GM23338 (cell line): ENCODE results near the gene UBAC2. TPM values are rescaled to one million over a fixed set of nuclear protein-coding genes. Genes with fewer than 3 reads are reported as not detected.

Source experiments
- ATAC-seq: fragments of 200-7000 bp; cut with Tn5 transposase; 3 replicates; pipeline ENCODE4 v1.9.1; 2020
- DNase-seq: peaks from one replicate; pipeline ENCODE4 v3.0.0-alpha.2; 2015; ENCODE audit warnings: low spot score
- H2AFZ ChIP-seq: fragments of 200-600 bp; sonication (generic); 2 replicates; pipeline ENCODE4 v1.8.0; 2016; ENCODE audit warnings: antibody characterized with exemption, mild to moderate bottlenecking, moderate library complexity
- H3F3A ChIP-seq: fragments of 200-600 bp; sonication (generic); replicated peaks from 2 replicates; pipeline ENCODE4 v1.8.0; 2017; ENCODE audit warnings: antibody characterized with exemption, mixed run types, low read depth
- H3K27ac ChIP-seq: fragments of 200-600 bp; sonication (generic); 2 replicates; pipeline ENCODE4 v1.6.1; 2016; ENCODE audit warnings: low read depth
- H3K27me3 ChIP-seq: fragments of 200-600 bp; sonication (generic); 2 replicates; pipeline ENCODE4 v1.8.0; 2016; ENCODE audit warnings: mild to moderate bottlenecking, mixed run types, moderate library complexity; ENCODE audit not compliant: insufficient read depth
- H3K36me3 ChIP-seq: fragments of 200-600 bp; sonication (generic); 2 replicates; pipeline ENCODE4 v1.8.0; 2016; ENCODE audit warnings: mild to moderate bottlenecking; ENCODE audit not compliant: insufficient read depth
- H3K4me1 ChIP-seq: fragments of 200-600 bp; sonication (generic); 2 replicates; pipeline ENCODE4 v1.8.0; 2016; ENCODE audit warnings: mild to moderate bottlenecking, moderate library complexity; ENCODE audit not compliant: insufficient read depth
- H3K4me2 ChIP-seq: fragments of 200-600 bp; sonication (generic); 2 replicates; pipeline ENCODE4 v1.7.1; 2017; ENCODE audit warnings: mixed run types
- H3K4me3 ChIP-seq: fragments of 200-600 bp; sonication (generic); 2 replicates; pipeline ENCODE4 v1.6.1; 2016; ENCODE audit warnings: mixed run types
- H3K79me2 ChIP-seq: fragments of 200-600 bp; sonication (generic); replicated peaks from 2 replicates; pipeline ENCODE4 v1.8.0; 2017; ENCODE audit warnings: mild to moderate bottlenecking; ENCODE audit not compliant: insufficient read depth
- H3K9me2 ChIP-seq: fragments of 200-600 bp; sonication (generic); 2 replicates; pipeline ENCODE4 v1.8.0; 2017; ENCODE audit not compliant: insufficient read depth
- H4K20me1 ChIP-seq: fragments of 200-600 bp; sonication (generic); replicated peaks from 2 replicates; pipeline ENCODE4 v1.8.0; 2017; ENCODE audit warnings: mild to moderate bottlenecking; ENCODE audit not compliant: insufficient read depth
- H3K27ac Mint-ChIP-seq: 2 replicates; pipeline ENCODE4 v1.8.0; 2020; ENCODE audit warnings: inconsistent platforms, mild to moderate bottlenecking, moderate library complexity, mixed read lengths
- H3K27me3 Mint-ChIP-seq: 3 replicates; pipeline ENCODE4 v1.8.0; 2022; ENCODE audit warnings: low read depth, mild to moderate bottlenecking, moderate library complexity, mixed read lengths, inconsistent platforms; ENCODE audit not compliant: insufficient read depth, poor library complexity
- H3K36me3 Mint-ChIP-seq: 3 replicates; pipeline ENCODE4 v1.8.0; 2021; ENCODE audit warnings: low read depth, mild to moderate bottlenecking, inconsistent platforms, moderate library complexity, mixed read lengths
- H3K4me1 Mint-ChIP-seq: 3 replicates; pipeline ENCODE4 v1.8.0; 2020; ENCODE audit warnings: mild to moderate bottlenecking, inconsistent platforms, mixed read lengths
- H3K4me3 Mint-ChIP-seq: 3 replicates; pipeline ENCODE4 v1.8.0; 2021; ENCODE audit warnings: moderate library complexity, mild to moderate bottlenecking, inconsistent platforms, mixed read lengths
- H3K9me3 Mint-ChIP-seq: 3 replicates; pipeline ENCODE4 v1.8.0; 2020; ENCODE audit warnings: moderate library complexity, mild to moderate bottlenecking, inconsistent platforms, mixed read lengths
- CREB1 ChIP-seq: fragments of 250-450 bp; sonication (Bioruptor Pico); IDR thresholded peaks from 2 replicates; pipeline ENCODE4 v1.5.0; 2020; ENCODE audit warnings: low read depth, mild to moderate bottlenecking, moderate library complexity
- EZH2 ChIP-seq: fragments of 200-600 bp; sonication (generic); IDR thresholded peaks from one replicate; pipeline ENCODE4 v1.8.0; 2017; ENCODE audit warnings: antibody characterized with exemption, mild to moderate bottlenecking, low read depth; ENCODE audit not compliant: unreplicated experiment
- EZH2phosphoT487 ChIP-seq: fragments of 200-600 bp; sonication (generic); IDR thresholded peaks from one replicate; pipeline ENCODE4 v1.8.1; 2018; ENCODE audit warnings: antibody characterized with exemption; ENCODE audit not compliant: unreplicated experiment
- JUNB ChIP-seq: IDR thresholded peaks from one replicate; pipeline ENCODE4 v1.6.1; 2016; ENCODE audit warnings: antibody characterized with exemption; ENCODE audit not compliant: unreplicated experiment
- NANOG ChIP-seq: IDR thresholded peaks from 2 replicates; pipeline ENCODE4 v1.6.1; 2016; ENCODE audit warnings: antibody characterized with exemption, borderline replicate concordance
- POLR2AphosphoS5 ChIP-seq: IDR thresholded peaks from 2 replicates; pipeline ENCODE4 v1.6.1; 2016; ENCODE audit warnings: antibody characterized with exemption, low read depth
- REST ChIP-seq: IDR thresholded peaks from one replicate; pipeline ENCODE4 v1.6.1; 2018; ENCODE audit warnings: antibody characterized with exemption; ENCODE audit not compliant: unreplicated experiment
- STAT1 ChIP-seq: IDR thresholded peaks from one replicate; pipeline ENCODE4 v1.6.1; 2016; ENCODE audit warnings: antibody characterized with exemption; ENCODE audit not compliant: unreplicated experiment
- ZNF114 ChIP-seq: fragments of 250-450 bp; sonication (Bioruptor Pico); IDR thresholded peaks from 2 replicates; pipeline ENCODE4 v1.5.0; 2020; ENCODE audit warnings: mild to moderate bottlenecking, moderate library complexity
- polyA plus RNA-seq: library from polyadenylated mRNA; unstranded; fragments of >200 nt; fragmentation: Nextera tagmentation; extraction: Ambion mirVana; gene quantifications from 2 replicates; pipeline ENCODE4 v1.2.1, GENCODE V29; 2016
- total RNA-seq: library from RNA; depleted of rRNA; stranded (reverse); fragments of >200 nt; shearing (Covaris generic); gene quantifications from 2 replicates; pipeline ENCODE4 v1.2.3, GENCODE V29; 2014
- TF ChIP-seq, protein P1 (sequence below), 2 experiments: fragments of 200-600 bp in 1 of 2; sonication (generic) in 1 of 2; conservative IDR thresholded peaks; 2 replicates each; pipeline versions ENCODE4 v1.5.1 to v1.6.1; 2016 to 2017; ENCODE audit warnings: antibody characterized with exemption in 2 of 2, low read depth in 2 of 2, mild to moderate bottlenecking in 2 of 2, moderate library complexity in 1 of 2
- TF ChIP-seq, protein P2 (sequence below): IDR thresholded peaks from 2 replicates; pipeline ENCODE4 v1.6.1; 2016; ENCODE audit warnings: antibody characterized with exemption

Gene UBAC2
- total and polyA plus RNA-seq, 2 experiments from 2014 or later = 37.9 to 76.9 TPM

DNA sequence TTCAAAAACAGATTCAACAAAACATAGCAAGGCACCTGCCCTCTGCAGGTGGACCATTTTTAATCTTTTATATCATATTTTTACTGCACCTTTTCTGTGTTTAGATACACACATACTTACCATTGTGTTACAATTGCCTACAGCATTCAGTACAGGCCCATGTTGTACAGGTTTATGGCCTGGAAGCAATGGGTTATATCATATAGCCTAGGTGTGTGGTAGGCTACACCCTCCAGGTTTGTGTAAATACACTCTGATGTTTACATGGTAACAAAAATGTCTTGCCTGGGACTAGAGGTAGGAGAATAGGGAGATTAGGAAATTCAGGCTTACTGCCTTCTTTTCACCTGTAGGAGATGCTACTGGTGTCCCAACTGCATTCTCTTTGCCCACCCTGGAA, 8.2 kb upstream of the UBAC2 start:
- peak; percentile 39 for ATAC-seq
- Mint-ChIP-seq H3K27me3 (peaks cover 5% of the 10 kb centered on the region), H3K9me3 (no peaks in the 10 kb centered on the region), H3K36me3 (no peaks in the 10 kb centered on the region; the same call in 2 of the 3 replicates), H3K4me3 (no peak overlapping the region), H3K27ac (no peak overlapping the region), H3K4me1 (peaks cover 7% of the 10 kb centered on the region; the same call in 2 of the 3 replicates)
- Histone ChIP-seq H3K79me2 (no peaks in the 10 kb centered on the region), H3K4me1 (no peaks in the 10 kb centered on the region), H2AFZ (no peak overlapping the region), H4K20me1 (no peaks in the 10 kb centered on the region), H3F3A (no peaks in the 10 kb centered on the region), H3K27me3 (peaks cover 3% of the 10 kb centered on the region), H3K27ac (no peak overlapping the region), H3K4me3 (no peak overlapping the region), H3K36me3 (no peaks in the 10 kb centered on the region), H3K9me2 (no peaks in the 10 kb centered on the region), H3K4me2 (no peak overlapping the region)
- no peak for TF ChIP-seq POLR2AphosphoS5
- no peak for TF ChIP-seq NANOG
- TF ChIP-seq, protein P1, sequence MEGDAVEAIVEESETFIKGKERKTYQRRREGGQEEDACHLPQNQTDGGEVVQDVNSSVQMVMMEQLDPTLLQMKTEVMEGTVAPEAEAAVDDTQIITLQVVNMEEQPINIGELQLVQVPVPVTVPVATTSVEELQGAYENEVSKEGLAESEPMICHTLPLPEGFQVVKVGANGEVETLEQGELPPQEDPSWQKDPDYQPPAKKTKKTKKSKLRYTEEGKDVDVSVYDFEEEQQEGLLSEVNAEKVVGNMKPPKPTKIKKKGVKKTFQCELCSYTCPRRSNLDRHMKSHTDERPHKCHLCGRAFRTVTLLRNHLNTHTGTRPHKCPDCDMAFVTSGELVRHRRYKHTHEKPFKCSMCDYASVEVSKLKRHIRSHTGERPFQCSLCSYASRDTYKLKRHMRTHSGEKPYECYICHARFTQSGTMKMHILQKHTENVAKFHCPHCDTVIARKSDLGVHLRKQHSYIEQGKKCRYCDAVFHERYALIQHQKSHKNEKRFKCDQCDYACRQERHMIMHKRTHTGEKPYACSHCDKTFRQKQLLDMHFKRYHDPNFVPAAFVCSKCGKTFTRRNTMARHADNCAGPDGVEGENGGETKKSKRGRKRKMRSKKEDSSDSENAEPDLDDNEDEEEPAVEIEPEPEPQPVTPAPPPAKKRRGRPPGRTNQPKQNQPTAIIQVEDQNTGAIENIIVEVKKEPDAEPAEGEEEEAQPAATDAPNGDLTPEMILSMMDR (conservative IDR thresholded peaks at IDR 0.05; ENCODE audit: low read depth in 2 of 2) = peak in 1 of 2 experiments; percentile 23; a peak in 1 of 4 replicates
- no peak for TF ChIP-seq EZH2
- no peak for DNase-seq

DNA sequence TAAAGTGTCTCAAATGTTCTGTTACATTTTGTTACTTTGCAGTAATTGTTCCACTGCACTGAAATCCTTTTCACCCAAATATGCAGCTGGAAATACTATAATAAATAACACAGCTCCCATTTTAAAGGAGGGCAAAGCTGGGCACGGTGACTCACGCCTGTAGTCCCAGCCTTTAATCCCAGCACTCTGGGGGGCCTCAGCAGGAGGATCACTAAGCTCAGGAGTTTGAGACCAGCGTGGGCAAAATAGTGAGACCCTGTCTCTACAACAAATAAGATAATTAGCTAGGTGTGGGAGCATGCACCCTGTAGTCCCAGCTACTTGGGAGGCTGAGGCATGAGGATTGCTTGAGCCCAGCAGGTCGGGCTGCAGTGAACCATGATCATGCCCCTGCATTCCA, 7.5 kb upstream of the UBAC2 start:
- Histone ChIP-seq H3F3A (no peaks in the 10 kb centered on the region), H3K4me2 (no peak overlapping the region), H3K9me2 (no peaks in the 10 kb centered on the region), H3K79me2 (no peaks in the 10 kb centered on the region), H3K4me1 (no peaks in the 10 kb centered on the region), H2AFZ (no peak overlapping the region), H3K27me3 (no peaks in the 10 kb centered on the region), H3K4me3 (no peak overlapping the region), H3K36me3 (no peaks in the 10 kb centered on the region), H3K27ac (no peak overlapping the region), H4K20me1 (no peaks in the 10 kb centered on the region)
- no peaks in the 10 kb centered on the region; the same call in 2 of the 3 replicates for H3K36me3 Mint-ChIP-seq
- peaks cover 5% of the 10 kb centered on the region for H3K27me3 Mint-ChIP-seq
- H3K9me3 Mint-ChIP-seq = no peaks in the 10 kb centered on the region
- H3K4me3 Mint-ChIP-seq = no peak overlapping the region
- peaks cover 7% of the 10 kb centered on the region; the same call in 2 of the 3 replicates for H3K4me1 Mint-ChIP-seq
- no peak for DNase-seq
- H3K27ac Mint-ChIP-seq = no peak overlapping the region
- no peak for ATAC-seq
- TF ChIP-seq NANOG (no peak), REST (no peak), POLR2AphosphoS5 (no peak), STAT1 (no peak), EZH2phosphoT487 (no peak), JUNB (no peak), ZNF114 (CRISPR knock-in tag) (no peak), EZH2 (no peak), CREB1 (no peak)
- TF ChIP-seq, protein P2, sequence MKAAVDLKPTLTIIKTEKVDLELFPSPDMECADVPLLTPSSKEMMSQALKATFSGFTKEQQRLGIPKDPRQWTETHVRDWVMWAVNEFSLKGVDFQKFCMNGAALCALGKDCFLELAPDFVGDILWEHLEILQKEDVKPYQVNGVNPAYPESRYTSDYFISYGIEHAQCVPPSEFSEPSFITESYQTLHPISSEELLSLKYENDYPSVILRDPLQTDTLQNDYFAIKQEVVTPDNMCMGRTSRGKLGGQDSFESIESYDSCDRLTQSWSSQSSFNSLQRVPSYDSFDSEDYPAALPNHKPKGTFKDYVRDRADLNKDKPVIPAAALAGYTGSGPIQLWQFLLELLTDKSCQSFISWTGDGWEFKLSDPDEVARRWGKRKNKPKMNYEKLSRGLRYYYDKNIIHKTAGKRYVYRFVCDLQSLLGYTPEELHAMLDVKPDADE = no peak
- TF ChIP-seq, protein P1 (conservative IDR thresholded peaks at IDR 0.05; ENCODE audit: low read depth in 2 of 2) = no peak
